HT1080 (cell line): ENCODE data around the gene STAC3. TPM values are rescaled to one million over a fixed set of nuclear protein-coding genes. Genes with fewer than 3 reads are reported as not detected.

Experiments
- DNase-seq: peaks from one replicate; pipeline ENCODE4 v3.0.0-alpha.2; 2015; ENCODE audit warnings: low read depth
- total RNA-seq: library from RNA; depleted of rRNA; stranded (reverse); fragments of >200 nt; shearing (Covaris generic); gene quantifications from 2 replicates; pipeline ENCODE4 v1.2.3, GENCODE V29; 2014

The STAC3 gene
- total RNA-seq, 1 experiment from 2014 or later = 0.27 TPM

DNA sequence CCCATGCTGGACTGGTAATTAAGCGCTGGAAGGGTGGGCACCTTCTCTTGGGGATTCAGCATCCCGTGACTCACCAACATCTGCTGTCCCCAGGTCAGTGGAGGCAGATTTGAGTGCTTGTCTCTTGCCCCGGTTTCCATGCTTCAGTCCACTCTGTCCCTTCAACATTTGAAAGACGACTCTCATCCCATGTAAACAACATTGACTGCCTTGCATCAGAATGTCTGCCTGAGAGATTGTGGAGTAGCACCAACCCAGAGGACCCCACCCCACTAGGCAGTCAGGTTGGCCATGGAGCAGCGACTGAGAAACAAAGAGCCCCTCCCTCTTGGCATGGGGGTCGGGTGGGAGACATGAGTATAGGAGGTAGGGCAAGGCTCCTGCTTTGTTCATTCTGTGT, 4.9 kb upstream of the STAC3 start:
- DNase-seq = no peak

DNA sequence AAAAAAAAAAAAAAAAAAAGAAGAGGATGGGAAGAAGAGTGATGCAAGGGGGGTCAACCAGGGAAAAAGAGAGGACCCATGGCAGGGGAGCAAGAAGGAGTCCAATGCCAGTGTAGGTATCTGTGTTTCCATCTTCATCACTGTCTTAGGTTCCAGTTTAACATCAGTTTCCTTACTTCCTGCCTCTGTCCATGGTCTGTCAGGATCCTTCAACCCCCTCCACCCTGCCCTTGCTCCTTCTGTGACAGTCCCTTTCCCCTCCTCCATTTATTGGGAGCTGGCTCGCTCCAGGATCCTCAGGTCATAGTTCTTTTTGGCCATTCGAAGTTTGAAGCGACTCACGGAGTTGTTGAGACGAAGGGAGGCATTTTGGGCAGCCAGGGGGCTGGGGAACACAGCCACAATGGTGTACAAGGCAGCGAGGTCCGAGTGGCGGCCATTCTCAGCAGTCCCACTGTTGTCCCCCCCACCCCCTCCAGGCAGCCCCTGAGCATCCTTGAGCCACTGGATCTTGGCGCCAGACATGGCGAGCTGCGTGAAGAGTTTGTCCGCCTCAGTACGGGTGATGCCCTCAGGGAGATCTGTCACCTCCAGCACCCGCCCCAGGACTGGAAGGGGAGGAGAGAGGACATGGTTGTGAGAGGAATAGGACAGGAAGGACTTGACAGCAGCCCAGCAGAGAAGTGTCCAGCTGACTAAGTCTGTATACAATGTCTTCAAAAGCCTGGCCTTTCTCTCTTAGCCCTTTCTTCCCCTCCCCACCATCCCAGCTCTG, 3.7 kb upstream of the STAC3 start:
- no peak for DNase-seq

DNA sequence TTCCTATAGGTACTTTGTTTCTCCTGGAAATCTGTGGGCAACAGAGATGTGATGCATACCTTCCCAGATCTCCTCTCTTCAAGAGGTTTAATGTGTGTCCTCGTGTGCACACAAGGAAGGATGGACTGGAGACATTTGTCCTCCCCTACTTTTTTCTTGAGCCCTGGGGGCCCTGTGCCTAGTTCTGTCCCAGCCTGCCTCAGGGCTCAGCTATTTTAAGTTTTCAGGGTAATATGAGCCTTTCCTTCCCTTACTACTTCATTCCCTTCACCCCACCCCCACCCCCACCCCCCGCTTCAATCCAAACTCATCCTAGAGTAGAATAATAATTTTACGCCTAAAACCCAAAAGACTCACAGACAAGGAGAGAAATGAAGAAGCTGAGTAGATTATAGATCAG, 446 bp downstream of the STAC3 start:
- no peak for DNase-seq

DNA sequence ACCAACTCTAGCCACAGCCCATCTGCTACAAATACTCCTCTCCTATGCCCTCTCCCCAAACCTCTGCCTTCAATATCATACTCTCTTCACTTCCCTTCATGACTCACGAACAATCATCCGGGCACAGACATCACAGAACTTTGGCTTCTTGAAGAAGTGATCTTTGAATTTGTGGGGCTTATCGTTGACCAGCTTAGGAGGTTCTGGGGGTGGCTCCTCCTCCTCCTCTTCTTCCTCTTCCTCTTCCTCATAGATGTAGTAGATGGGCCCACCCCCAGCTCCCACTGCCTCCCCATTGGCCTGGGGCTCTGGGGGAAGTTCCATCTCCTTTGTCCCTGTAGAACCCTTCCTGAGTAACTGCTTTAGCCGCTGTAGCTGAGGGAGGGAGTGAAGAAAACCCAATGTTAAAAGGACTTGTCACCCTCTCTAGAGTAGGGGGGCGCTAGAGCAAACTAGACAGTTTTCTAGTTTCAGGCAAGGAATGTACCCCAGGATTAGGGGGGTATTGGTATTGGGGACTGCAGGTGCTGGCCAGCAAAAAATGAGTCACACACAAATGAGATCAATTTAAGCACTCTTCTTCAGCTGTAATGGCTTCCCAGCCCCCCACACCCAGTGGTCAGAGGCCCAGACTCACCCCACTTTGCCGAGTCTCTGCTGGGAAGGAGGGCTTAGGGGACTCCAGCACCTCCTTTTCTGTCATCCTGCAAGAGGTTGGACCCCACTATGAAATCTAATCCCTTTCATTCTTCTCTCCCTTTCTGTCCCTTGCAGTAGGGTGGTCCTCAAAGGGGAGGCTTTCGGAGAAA, 1.8 kb downstream of the STAC3 start:
- peak; percentile 27 for DNase-seq

DNA sequence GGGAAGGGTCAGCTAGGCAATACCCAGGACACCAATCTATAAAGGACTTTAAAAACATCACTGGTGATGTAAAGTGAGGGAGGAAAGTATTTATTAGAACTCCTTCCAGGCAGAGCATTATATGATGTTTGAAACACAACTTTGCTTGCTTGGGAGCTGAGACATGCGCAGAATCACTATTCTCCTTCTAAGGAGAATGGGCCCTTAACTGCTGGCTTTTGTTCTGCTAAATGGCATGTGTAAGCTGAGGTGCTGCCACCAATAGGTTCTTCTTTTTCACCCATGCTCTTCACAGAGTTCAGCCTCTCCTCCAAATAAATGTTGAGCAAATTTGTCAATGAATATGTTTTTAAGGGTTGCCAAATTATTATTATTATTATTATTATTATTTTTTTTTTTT, 3.9 kb downstream of the STAC3 start:
- no peak for DNase-seq

DNA sequence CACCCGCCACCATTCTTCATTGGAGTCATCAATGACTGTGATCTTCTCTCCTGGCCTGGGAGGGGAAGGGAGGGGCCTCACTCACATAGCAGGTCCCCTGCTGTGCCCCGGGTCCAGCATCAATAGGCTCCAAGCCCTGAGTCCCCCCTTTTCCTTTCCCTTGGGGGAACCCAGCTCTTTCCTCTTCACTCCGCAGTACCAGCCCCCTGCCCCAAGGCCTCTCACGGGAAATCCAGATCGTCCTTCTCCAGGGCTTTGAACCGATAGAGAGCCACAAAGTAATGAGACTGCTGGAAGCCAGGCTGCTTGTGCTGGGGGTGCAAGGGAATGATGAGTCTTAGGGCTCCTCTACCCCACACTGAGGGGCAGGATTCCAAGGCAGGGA, 6.7 kb downstream of the STAC3 start:
- no peak for DNase-seq

DNA sequence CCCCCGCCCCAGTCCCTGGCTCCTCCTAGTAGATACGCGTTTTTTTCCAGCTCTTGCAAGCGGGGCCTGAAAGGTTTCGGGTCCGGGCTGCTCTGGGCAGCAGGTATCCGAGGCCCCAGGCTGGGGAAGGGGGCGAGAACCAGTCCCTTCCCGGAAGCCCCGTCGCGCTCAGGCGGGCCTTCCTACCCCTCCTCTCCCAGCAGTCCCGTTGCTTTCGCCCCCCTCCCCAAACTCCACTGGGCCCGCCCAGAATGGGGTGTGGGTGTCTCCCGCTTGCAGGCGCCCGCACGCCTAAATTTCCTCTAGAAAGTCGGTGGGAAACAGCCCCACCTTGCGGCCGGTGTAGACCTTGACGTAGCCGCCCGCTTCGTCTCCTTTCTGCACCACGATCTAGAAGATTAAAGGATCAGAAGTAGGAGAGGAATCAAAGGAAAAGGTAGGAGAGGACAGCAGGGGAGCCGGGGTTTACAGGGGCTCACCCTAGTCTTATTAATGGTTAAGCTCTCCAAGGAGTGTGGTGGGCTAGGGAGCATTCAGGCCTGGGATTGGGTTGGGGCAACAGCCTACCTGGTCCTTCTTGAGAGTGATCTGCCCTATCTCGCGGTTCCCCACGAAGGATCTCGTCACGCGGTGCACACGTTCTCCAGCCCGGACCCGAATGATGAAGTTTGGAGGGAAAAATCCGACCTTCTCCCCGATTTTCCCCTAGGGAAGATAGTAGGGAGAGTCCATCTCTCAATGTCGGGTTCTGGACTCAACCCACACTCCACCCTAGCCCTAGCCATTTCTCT, 7.3 kb downstream of the STAC3 start:
- peak; percentile 76 for DNase-seq

DNA sequence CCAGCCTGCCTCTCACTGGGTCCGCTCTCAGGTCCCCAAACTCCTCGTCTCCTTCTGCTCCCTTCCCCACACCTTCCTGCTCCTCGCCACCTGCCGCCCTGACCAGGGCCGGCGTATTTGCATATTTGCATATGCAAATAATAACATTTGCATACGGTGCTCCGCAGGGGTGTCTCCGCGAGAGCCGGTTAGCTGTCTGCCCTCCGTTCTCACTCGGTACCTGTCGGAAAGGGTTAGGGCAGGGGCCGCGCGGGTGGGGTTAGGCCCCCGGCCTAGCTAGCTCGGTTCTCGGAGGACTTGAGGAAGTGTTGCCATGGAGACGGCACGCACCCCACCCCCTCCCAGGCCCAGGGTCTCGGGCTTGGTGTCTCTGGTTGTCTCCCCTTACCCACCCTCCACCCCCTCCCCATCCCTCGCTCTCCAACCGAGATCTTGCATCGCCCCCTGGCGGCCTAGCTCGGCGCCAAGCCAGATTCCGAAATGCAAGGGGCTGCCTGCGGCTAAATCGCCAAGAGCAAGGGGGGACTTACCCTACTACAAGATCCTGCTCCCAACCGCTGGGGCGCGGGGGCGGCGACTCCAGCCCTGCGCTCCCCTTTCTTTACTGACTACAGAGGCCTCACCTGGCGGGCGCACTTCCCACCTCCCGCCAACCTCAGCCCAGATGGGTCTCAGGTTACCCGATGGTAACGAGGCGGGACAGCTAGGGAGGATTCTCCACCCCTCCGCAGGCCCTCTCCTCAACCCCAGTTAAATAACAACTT, 8.1 kb downstream of the STAC3 start:
- no peak for DNase-seq

DNA sequence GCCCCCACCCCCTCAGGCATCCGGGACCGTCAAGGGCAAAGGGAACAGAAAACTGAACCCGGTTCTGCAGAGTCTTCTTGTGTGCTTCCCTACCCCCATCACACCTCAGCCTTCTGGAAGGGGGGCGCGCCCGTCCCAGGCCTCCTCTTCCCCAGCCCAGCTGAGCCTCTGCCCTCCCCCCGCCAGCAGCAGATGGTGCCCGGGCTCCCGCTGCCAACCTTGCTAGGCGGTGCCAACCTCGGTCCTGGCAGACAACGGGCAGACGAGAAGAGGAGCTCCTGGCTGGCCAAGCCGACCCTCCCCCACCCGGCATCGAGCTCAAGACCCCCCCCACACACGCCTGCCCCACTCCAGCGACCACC, 8.7 kb downstream of the STAC3 start:
- no peak for DNase-seq

DNA sequence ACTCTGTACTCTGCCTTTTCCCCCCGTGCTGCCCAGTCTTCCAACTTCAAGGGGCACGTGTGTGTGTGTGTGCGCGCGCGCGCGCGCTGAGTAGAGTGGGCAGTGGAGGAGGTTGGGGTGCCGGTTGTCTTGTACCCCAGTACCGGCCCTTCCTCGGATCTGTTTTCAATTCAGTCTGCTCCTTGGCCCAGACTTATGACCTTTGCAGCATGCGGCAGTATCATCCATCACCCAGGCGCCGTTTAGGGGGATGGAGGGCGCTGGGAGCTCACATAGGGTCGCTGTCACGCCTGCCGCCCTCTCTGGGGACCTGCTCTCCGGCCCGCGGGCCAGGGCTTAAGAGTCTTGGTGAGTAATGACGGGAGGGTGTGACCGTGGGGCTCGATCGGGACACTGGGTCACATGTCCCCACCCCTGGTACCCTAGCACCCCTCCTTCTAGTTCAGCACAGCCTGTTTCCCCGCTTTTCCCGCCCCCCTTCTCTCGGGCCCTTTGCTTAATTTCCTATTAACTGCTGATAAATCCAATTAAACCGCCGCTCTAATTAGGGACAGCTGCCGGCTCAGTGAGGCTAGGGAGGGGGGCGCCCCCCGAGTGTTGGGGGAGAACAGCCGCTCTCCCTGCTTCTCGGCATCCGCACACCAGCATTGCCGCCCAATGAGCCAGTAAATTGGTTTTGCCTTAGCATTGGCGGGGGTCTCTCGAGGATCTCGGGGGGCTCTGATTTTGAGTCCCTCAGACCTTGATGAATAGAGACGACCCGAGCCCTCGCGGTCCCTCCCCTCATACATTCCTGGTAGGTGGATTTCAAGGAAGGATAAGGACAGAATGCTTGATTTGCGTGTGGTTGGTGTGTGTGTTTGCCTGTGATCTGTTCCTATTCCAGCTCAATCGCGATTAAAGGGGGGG, 9.3 kb downstream of the STAC3 start:
- DNase-seq = no peak

DNA sequence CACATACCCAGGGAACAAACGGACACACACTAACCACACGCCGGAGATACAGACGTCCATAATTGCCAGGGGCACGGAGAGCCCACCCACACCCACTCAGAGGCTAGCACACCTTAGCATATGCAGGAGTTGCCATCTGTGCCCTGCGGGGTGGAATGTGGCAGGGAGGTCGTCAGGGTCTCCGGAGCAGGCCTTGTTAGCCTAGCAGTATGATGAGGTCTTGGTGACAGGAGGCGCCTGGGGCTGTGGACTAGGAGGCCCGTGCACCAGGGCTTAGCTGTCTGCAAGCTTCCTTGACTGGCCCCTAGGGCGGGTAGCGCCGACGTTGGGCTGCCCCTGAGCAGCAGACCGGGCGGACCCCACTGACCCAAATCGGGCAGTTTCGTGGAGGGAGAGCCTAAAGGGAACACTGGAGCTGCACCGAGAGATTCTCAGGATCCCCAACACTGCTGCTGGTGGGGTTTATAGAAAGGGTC, 10.0 kb downstream of the STAC3 start:
- peak; percentile 16 for DNase-seq

DNA sequence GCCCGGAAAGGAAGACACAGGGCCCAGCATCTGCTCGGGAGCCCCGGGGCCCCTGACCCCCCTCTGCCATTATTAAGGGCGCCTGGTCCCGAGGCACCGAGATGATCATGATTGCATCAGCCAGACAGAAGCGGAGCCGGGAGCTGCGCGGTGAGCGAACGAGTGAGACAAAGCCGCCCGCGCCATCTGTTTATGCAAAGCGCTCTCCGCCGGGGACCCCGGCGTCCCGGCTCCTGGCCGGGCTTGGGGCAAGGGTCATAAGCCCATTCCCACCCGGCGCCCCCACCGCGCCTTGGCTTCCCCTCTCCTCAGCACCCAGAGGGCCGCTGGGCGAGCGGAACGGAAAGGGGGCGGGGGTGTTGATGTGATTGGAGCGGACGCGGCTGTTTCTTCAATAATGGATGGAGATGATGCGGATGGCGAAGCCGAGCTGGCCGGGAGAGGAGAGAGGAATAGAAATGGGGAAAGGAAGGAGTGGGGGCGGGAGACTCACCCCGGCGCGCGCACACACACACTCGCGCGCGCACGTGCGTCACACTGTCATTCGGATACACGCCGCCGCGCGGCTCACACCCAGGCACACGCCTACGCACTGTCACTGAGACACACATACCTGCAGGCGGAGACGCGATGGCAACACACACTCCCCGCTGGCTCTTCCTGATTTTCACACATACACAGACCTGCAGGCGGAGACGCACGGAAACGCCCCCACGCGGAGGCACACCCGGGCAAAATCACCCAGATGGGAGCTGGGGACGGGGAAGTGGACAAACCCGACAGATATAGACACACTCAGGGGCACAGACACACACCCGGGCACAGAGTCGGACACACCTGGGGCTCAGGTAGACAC, 10.7 kb downstream of the STAC3 start:
- peak; percentile 69 for DNase-seq

DNA sequence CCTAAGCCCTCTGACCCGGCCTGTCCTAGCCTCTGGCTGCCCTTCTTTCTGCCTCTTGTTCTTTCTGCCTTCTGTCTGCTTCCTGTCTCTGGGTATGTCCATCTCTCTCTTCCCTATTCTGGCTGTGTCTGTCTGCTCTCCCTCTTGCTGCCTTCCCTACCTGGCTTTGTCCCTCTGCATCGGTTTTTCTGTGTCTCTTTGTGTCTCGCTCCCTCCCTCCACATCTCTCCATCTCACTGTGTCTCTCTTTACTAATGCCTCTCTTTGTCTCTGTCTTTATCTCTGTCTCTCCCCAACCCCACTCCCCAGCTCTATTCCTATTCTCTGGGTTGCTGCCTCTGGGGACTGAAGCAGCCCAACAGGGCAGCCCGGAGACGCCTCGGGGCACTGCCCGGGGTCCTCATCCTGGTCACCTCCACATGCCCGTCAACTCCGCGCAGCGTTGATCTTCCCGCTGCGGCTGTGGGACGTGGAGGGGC, 11.4 kb downstream of the STAC3 start:
- peak; percentile 34 for DNase-seq

DNA sequence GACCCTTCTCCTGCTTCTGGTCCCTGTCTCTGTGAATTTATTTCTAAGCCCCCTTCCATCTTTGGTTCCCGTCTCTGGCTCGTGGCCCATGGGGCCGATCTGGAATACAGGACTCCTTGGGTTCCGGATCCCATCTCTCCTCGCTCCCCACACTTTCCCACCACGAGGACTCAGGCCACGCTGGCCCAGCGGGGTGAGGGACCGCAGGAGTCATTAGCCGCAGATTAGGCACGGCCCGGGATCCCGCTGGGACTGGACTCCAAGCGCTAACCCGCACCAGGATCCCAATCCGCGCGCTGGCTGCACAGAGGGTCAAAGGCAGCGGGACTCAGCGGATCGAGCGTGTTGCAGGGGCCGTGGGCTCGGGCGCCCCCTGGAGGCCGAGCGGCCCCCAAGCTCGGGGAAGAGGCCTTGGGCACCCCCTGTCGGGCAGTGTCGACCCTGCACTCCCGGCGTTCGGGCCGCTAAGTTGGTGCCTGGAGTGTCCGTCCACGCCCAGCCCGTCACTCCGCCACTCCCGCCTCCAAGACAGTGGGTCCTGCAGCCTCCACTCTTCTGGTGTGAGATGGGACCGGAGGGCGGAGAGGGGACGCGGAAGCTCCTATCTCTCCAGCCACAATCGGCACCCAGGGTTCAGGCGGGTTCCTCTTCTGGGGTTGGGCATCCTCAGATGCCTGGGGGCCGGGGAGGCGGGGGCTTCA, 12.0 kb downstream of the STAC3 start:
- peak; percentile 89 for DNase-seq

DNA sequence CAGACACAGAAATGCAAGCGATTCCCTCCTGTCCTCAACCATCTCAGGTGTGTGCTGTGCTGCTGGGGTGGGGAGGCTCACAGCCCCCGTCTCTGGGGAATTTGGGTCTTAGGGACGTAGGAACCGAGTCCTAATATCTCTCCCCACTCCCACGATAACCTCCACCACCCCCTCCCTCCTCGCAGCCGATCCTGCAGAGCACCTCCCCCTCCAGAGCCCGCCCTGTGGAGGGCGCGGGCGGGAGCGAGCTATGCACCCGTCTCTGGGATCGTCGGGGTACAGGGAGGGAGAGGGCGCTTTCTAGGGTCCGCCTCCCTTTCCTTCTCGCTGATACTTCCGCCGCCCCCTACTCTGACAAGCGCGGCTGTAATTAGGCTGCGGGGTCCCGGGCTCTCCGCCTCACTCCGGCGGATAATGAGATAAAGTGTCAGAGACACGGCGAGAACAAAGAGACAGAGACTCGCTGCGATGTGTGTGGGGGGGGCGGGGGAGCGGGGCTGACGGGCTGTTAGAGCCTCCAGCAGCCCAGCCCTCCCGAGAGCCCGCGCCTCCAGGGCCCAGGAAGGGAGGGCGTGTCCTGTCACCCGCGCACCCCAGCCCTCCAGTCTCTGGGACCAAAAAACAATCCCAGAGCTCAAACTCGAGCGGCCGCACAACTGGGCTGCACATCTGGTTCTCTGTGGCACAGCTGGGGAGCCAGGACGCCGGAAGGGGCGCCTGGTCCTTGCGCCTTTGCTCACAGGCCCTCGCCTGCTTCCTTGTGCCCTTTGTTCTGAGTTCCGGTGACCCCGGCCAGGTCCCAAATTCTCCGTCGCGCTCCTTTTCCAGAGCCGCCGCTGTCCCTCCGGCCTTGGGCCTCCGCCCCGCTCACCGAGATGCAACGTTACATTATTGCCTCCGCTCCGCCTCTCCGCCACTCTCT, 12.8 kb downstream of the STAC3 start:
- no peak for DNase-seq

DNA sequence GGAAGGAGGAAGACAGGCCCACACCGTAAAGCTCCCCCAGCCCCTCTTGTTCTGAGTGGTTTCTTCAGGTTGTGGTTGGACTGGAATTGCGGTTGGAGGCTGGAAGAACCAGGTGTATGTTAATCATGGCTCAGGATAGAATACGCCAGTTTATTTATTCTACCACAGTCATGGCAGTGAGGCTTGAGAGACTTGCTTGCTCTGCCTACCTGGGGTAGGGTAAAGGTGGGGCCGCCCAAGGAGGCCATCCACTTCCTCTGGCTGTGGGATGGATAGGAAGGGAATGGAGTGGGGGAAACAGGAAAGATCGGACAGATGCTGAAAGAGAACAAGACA, 13.4 kb downstream of the STAC3 start:
- no peak for DNase-seq

DNA sequence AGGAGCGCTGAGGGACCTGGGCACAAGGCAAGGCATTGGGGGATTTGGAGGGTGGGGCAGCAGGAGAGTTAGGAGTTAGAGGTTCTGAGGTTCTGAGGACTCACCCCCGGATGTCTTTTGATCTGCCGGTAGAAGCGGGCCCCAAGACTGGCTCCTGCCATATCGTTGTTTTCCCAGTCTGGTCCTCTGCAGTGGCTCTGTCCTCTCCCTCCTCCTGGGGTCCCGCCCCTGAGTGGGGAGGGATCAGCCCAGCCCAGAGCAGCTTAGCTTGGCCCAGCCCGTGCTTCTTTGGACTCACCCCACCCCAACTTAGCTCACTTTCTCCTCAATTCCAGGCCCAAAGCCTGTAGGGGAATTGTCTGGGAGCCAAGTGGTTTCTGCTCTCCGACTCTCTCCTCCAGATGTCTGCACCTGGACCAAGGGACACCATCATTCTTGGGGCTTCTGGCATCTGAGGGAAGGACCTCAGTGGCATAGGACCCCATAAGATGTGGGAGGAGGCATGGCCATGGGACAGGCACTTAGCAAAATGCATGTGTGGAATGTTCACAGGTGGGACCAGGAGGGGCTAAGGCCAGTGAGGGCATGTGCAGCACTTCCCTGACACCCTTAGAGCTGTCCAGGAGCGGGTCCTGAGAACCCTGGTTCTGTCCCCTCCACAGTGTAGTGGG, 13.9 kb downstream of the STAC3 start:
- DNase-seq = no peak
